K562 (cell line): ENCODE results near the gene NT5C1A. TPM values are rescaled to one million over a fixed set of nuclear protein-coding genes. Genes with fewer than 3 reads are reported as not detected.

Source experiments
- CBX3 ChIP-seq, 2 experiments: IDR thresholded peaks; 1 replicate in 1 of 2; 2 replicates in 1 of 2; pipeline ENCODE4 v1.6.1; 2012; ENCODE audit warnings: inconsistent platforms in 2 of 2, low read length in 2 of 2, borderline replicate concordance in 1 of 2, control low read depth in 1 of 2
- CHD4 ChIP-seq: fragments of 200-600 bp; sonication (generic); IDR thresholded peaks from 3 replicates; pipeline ENCODE4 v1.6.1; 2012; ENCODE audit warnings: low read depth, mild to moderate bottlenecking, mixed read lengths, low read length, inconsistent platforms; ENCODE audit not compliant: insufficient read depth, insufficient replicate concordance, poor library complexity, severe bottlenecking
- ELF2 ChIP-seq: fragments of 250-450 bp; sonication (Bioruptor Pico); IDR thresholded peaks from 2 replicates; pipeline ENCODE4 v1.5.0; 2021; ENCODE audit warnings: mild to moderate bottlenecking
- ESRRA ChIP-seq: fragments of 450-650 bp; IDR thresholded peaks from 2 replicates; pipeline ENCODE4 v1.6.1; 2014; ENCODE audit warnings: low read depth, mild to moderate bottlenecking, moderate library complexity, borderline replicate concordance
- FIP1L1 ChIP-seq: fragments of 200-400 bp; formaldehyde crosslinking; IDR thresholded peaks from 2 replicates; pipeline ENCODE4 v1.6.1; 2018; ENCODE audit warnings: mild to moderate bottlenecking, low read depth, low read length; ENCODE audit not compliant: poor library complexity, severe bottlenecking
- FOXK1 ChIP-seq: sonication (generic); formaldehyde crosslinking; IDR thresholded peaks from 2 replicates; pipeline ENCODE4 v1.8.0; 2022; ENCODE audit warnings: missing genetic modification reagents, mild to moderate bottlenecking, borderline replicate concordance
- HDAC8 ChIP-seq: fragments of 450-650 bp; IDR thresholded peaks from 2 replicates; pipeline ENCODE4 v1.6.1; 2016; ENCODE audit warnings: mild to moderate bottlenecking, missing genetic modification characterization, moderate library complexity, missing compliant biosample characterization
- MAFK ChIP-seq: IDR thresholded peaks from 2 replicates; pipeline ENCODE4 v1.6.1; 2011; ENCODE audit warnings: low read length, improper control_type of control experiment
- OTX1 ChIP-seq: fragments of 450-650 bp; formaldehyde crosslinking; IDR thresholded peaks from 2 replicates; pipeline ENCODE4 v1.4.0; 2022; ENCODE audit warnings: mild to moderate bottlenecking
- PRPF4 ChIP-seq: fragments of 200-400 bp; formaldehyde crosslinking; IDR thresholded peaks from one replicate; pipeline ENCODE4 v1.6.1; 2017; ENCODE audit warnings: low read length, low read depth, mild to moderate bottlenecking; ENCODE audit not compliant: insufficient read depth, poor library complexity, severe bottlenecking
- SMAD1 ChIP-seq: fragments of 150-350 bp; IDR thresholded peaks from 2 replicates; pipeline ENCODE4 v1.6.1; 2014; ENCODE audit warnings: low read length, low read depth; ENCODE audit not compliant: partially characterized antibody
- SPI1 ChIP-seq: IDR thresholded peaks from 2 replicates; pipeline ENCODE4 v1.6.1; 2011; ENCODE audit warnings: low read depth, low read length, control low read depth, borderline replicate concordance
- SRSF1 ChIP-seq: fragments of 200-400 bp; formaldehyde crosslinking; IDR thresholded peaks from 2 replicates; pipeline ENCODE4 v1.6.1; 2017; ENCODE audit warnings: mild to moderate bottlenecking, low read depth, low read length, moderate library complexity
- TBL1XR1 ChIP-seq, 2 experiments: IDR thresholded peaks; 2 replicates each; pipeline ENCODE4 v1.6.1; 2012; ENCODE audit warnings: improper control_type of control experiment in 2 of 2, low read length in 2 of 2, mild to moderate bottlenecking in 1 of 2
- TEAD2 ChIP-seq: fragments of 450-650 bp; IDR thresholded peaks from 2 replicates; pipeline ENCODE4 v1.6.1; 2016; ENCODE audit warnings: missing genetic modification characterization, control low read depth, missing compliant biosample characterization
- ZBED1 ChIP-seq: IDR thresholded peaks from 2 replicates; pipeline ENCODE4 v1.6.1; 2014
- ZNF282 ChIP-seq: sonication (generic); formaldehyde crosslinking; IDR thresholded peaks from 2 replicates; pipeline ENCODE4 v1.8.1; 2023; ENCODE audit warnings: missing genetic modification reagents
- polyA plus RNA-seq, 8 experiments: library from polyadenylated mRNA; depleted of rRNA in 4 of 8; stranded (reverse) in 5 of 8; unstranded in 3 of 8; fragments of >200 nt; fragmentation: Nextera tagmentation in 2 of 8; fragmentation: Illumina TruSeq in 1 of 8; extraction: Ambion mirVana in 2 of 8; extraction: Trizol in 1 of 8; gene quantifications; 2 replicates each; pipeline versions ENCODE4 v1.2.1 to v1.2.3, GENCODE V29; 2011 to 2014; ENCODE audit warnings: inconsistent platforms in 1 of 8, missing spikeins in 1 of 8
- total RNA-seq, 7 experiments: library from RNA; depleted of rRNA in 6 of 7; stranded (reverse); fragments of >200 nt in 6 of 7; fragmentation: Illumina TruSeq in 2 of 7; extraction: Trizol in 2 of 7; gene quantifications; 2 replicates each; pipeline versions ENCODE4 v1.2.1 to v1.2.3, GENCODE V29; 2011 to 2021; ENCODE audit warnings: low replicate concordance in 1 of 7
- TF ChIP-seq, protein P1 (sequence below): fragments of 250-450 bp; sonication (Bioruptor Pico); IDR thresholded peaks from 2 replicates; pipeline ENCODE4 v1.5.1; 2021; ENCODE audit warnings: mild to moderate bottlenecking
- TF ChIP-seq, protein P2 (sequence below): sonication (generic); formaldehyde crosslinking; IDR thresholded peaks from 2 replicates; pipeline ENCODE4 v1.8.0; 2023; ENCODE audit warnings: missing genetic modification reagents, mild to moderate bottlenecking, borderline replicate concordance

Gene NT5C1A
- total and polyA plus RNA-seq, 9 of the 15 experiments (the other 6 are each of a cell fraction or from before 2014, with no cell fraction given), result not detected

DNA sequence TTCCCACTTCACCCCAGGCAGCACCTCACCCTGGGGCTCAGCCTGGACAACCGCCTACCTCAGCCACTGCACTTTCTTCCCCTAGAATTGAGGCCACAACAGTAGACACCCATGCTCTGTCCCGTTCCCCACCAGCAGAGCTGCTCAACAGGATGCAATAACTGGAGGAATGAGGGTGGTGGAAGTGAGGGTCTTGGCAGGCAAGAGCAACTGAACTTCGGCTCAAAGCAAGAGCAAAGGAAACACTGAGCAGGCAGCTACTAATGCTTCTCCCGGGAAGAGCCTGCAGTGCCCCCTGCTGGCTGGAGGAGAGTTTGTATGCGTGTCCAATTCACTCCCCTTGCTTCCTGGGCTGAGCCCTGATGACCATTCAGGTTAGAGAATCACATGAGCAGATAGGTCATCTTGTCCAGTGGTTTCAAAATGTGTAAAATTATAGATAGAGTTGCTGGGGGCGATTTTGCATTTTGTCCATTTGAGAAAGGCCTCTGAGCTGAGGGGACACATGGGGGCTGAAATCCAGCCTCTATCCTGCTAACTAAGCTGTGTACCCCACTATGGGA is 13.9 kb downstream of the NT5C1A start (continued):
- no peak for TF ChIP-seq MAFK
- TF ChIP-seq FOXK1, result no peak
- TF ChIP-seq, protein P1, sequence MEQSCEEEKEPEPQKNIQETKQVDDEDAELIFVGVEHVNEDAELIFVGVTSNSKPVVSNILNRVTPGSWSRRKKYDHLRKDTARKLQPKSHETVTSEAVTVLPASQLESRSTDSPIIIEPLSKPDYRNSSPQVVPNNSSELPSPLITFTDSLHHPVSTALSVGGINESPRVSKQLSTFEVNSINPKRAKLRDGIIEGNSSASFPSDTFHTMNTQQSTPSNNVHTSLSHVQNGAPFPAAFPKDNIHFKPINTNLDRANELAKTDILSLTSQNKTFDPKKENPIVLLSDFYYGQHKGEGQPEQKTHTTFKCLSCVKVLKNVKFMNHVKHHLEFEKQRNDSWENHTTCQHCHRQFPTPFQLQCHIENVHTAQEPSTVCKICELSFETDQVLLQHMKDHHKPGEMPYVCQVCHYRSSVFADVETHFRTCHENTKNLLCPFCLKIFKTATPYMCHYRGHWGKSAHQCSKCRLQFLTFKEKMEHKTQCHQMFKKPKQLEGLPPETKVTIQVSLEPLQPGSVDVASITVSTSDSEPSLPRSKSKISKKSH (CRISPR knock-in tag), result no peak
- TF ChIP-seq HDAC8 (tag), result no peak
- 0 out of 2 replicates have a peak, but pooled peaks have one; percentile 61 for TF ChIP-seq OTX1 (CRISPR knock-in tag)
- peak in 1 of 2 experiments; percentile 58; a peak in 2 of 4 replicates for TF ChIP-seq TBL1XR1 (IDR thresholded peaks at IDR 0.05; ENCODE audit: low read length in 2 of 2)
- 0 out of 2 replicates have a peak, but pooled peaks have one; percentile 27 for TF ChIP-seq ELF2 (CRISPR knock-in tag)
- TF ChIP-seq SMAD1, result no peak
- TF ChIP-seq, protein P2, sequence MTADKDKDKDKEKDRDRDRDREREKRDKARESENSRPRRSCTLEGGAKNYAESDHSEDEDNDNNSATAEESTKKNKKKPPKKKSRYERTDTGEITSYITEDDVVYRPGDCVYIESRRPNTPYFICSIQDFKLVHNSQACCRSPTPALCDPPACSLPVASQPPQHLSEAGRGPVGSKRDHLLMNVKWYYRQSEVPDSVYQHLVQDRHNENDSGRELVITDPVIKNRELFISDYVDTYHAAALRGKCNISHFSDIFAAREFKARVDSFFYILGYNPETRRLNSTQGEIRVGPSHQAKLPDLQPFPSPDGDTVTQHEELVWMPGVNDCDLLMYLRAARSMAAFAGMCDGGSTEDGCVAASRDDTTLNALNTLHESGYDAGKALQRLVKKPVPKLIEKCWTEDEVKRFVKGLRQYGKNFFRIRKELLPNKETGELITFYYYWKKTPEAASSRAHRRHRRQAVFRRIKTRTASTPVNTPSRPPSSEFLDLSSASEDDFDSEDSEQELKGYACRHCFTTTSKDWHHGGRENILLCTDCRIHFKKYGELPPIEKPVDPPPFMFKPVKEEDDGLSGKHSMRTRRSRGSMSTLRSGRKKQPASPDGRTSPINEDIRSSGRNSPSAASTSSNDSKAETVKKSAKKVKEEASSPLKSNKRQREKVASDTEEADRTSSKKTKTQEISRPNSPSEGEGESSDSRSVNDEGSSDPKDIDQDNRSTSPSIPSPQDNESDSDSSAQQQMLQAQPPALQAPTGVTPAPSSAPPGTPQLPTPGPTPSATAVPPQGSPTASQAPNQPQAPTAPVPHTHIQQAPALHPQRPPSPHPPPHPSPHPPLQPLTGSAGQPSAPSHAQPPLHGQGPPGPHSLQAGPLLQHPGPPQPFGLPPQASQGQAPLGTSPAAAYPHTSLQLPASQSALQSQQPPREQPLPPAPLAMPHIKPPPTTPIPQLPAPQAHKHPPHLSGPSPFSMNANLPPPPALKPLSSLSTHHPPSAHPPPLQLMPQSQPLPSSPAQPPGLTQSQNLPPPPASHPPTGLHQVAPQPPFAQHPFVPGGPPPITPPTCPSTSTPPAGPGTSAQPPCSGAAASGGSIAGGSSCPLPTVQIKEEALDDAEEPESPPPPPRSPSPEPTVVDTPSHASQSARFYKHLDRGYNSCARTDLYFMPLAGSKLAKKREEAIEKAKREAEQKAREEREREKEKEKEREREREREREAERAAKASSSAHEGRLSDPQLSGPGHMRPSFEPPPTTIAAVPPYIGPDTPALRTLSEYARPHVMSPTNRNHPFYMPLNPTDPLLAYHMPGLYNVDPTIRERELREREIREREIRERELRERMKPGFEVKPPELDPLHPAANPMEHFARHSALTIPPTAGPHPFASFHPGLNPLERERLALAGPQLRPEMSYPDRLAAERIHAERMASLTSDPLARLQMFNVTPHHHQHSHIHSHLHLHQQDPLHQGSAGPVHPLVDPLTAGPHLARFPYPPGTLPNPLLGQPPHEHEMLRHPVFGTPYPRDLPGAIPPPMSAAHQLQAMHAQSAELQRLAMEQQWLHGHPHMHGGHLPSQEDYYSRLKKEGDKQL (CRISPR knock-in tag), result no peak
- no peak for TF ChIP-seq SPI1
- TF ChIP-seq TEAD2 (tag), result no peak
- TF ChIP-seq SRSF1, result no peak
- TF ChIP-seq FIP1L1, result no peak
- TF ChIP-seq ZNF282 (CRISPR knock-in tag), result no peak
- 0 out of 2 replicates have a peak, but pooled peaks have one; percentile 14 for TF ChIP-seq ESRRA
- no peak for TF ChIP-seq ZBED1
- TF ChIP-seq PRPF4, result no peak
- peak in 1 of 2 experiments; percentile 32; a peak in 1 of 3 replicates for TF ChIP-seq CBX3 (IDR thresholded peaks at IDR 0.05; ENCODE audit: borderline replicate concordance in 1 of 2, low read length in 2 of 2)
- no peak for TF ChIP-seq CHD4
